ENCODE data around the gene APOBEC3G. TPM values are rescaled to one million over a fixed set of nuclear protein-coding genes. Genes with fewer than 3 reads are reported as not detected.
A peak's percentile ranks its signal among the peaks of the same experiment; 100 is the strongest.

Gene APOBEC3G
- total and polyA plus RNA-seq, 4 donors = 3.2 to 9.5 (median 5.2) TPM

- Histone ChIP-seq H3K27ac (ENCODE audit: low read depth, low read length) (no peak overlapping the region), H3K9me3 (ENCODE audit: control insufficient read depth, insufficient read depth, low read length) (no peaks in the 10 kb centered on the region), H3K4me1 (ENCODE audit: control insufficient read depth, insufficient read depth, low read length) (peaks cover 10% of the 10 kb centered on the region), H3K36me3 (ENCODE audit: control insufficient read depth, insufficient read depth, low read length) (no peaks in the 10 kb centered on the region), H3K4me3 (ENCODE audit: low read depth, low read length) (no peak overlapping the region), H3K27me3 (ENCODE audit: control insufficient read depth, insufficient read depth, low read length) (no peaks in the 10 kb centered on the region)
- no peak for DNase-seq (ENCODE audit: low read depth in 4 of 6, low spot score in 6 of 6)
- 57% methylated on average over 9 of the region's 13 CpGs for WGBS (ENCODE audit: insufficient coverage)
Observed at GRCh38 chr22:39101226-39101625, 24.2 kb downstream of the APOBEC3G start.

GRCh38 chr22:39103431-39103830 lies 26.4 kb downstream of the APOBEC3G start:
- H3K27ac ChIP-seq (ENCODE audit: low read depth, low read length) = no peak overlapping the region
- H3K27me3 ChIP-seq (ENCODE audit: control insufficient read depth, insufficient read depth, low read length) = no peaks in the 10 kb centered on the region
- WGBS (ENCODE audit: insufficient coverage) = 80% methylated on average over 1 of the region's 2 CpGs
- H3K4me3 ChIP-seq (ENCODE audit: low read depth, low read length) = no peak overlapping the region
- H3K4me1 ChIP-seq (ENCODE audit: control insufficient read depth, insufficient read depth, low read length) = no peaks in the 10 kb centered on the region
- no peaks in the 10 kb centered on the region for H3K36me3 ChIP-seq (ENCODE audit: control insufficient read depth, insufficient read depth, low read length)
- DNase-seq (ENCODE audit: low read depth in 4 of 6, low spot score in 6 of 6) = no peak
- H3K9me3 ChIP-seq (ENCODE audit: control insufficient read depth, insufficient read depth, low read length) = no peaks in the 10 kb centered on the region

GRCh38 chr22:39106326-39106725 lies 29.3 kb downstream of the APOBEC3G start:
- WGBS (ENCODE audit: insufficient coverage) = 72% methylated on average over 2 of the region's 2 CpGs
- Histone ChIP-seq H3K36me3 (ENCODE audit: control insufficient read depth, insufficient read depth, low read length) (no peaks in the 10 kb centered on the region), H3K27me3 (ENCODE audit: control insufficient read depth, insufficient read depth, low read length) (no peaks in the 10 kb centered on the region), H3K4me1 (ENCODE audit: control insufficient read depth, insufficient read depth, low read length) (no peaks in the 10 kb centered on the region), H3K9me3 (ENCODE audit: control insufficient read depth, insufficient read depth, low read length) (no peaks in the 10 kb centered on the region), H3K27ac (ENCODE audit: low read depth, low read length) (no peak overlapping the region), H3K4me3 (ENCODE audit: low read depth, low read length) (no peak overlapping the region)
- no peak for DNase-seq (ENCODE audit: low read depth in 4 of 6, low spot score in 6 of 6)

GRCh38 chr22:39108487-39108886 lies 31.4 kb downstream of the APOBEC3G start:
- H3K4me3 ChIP-seq (ENCODE audit: low read depth, low read length) = no peak overlapping the region
- no peaks in the 10 kb centered on the region for H3K36me3 ChIP-seq (ENCODE audit: control insufficient read depth, insufficient read depth, low read length)
- DNase-seq (ENCODE audit: low read depth in 4 of 6, low spot score in 6 of 6) = no peak
- no peaks in the 10 kb centered on the region for H3K27me3 ChIP-seq (ENCODE audit: control insufficient read depth, insufficient read depth, low read length)
- H3K27ac ChIP-seq (ENCODE audit: low read depth, low read length) = no peak overlapping the region
- H3K9me3 ChIP-seq (ENCODE audit: control insufficient read depth, insufficient read depth, low read length) = no peaks in the 10 kb centered on the region
- H3K4me1 ChIP-seq (ENCODE audit: control insufficient read depth, insufficient read depth, low read length) = no peaks in the 10 kb centered on the region
- WGBS (ENCODE audit: insufficient coverage) = 100% methylated on average over 2 of the region's 4 CpGs

- no peak overlapping the region for H3K4me3 ChIP-seq (ENCODE audit: low read depth, low read length)
- WGBS (ENCODE audit: insufficient coverage) = 88% methylated on average over 9 of the region's 9 CpGs
Observed at GRCh38 chr22:39109361-39109760, 32.3 kb downstream of the APOBEC3G start.

GRCh38 chr22:39110631-39111561 lies 33.8 kb downstream of the APOBEC3G start:
- peak in 1 of 6 donors; percentile 23 for DNase-seq (ENCODE audit: low read depth in 4 of 6, low spot score in 6 of 6)
- no peaks in the 10 kb centered on the region for H3K4me1 ChIP-seq (ENCODE audit: control insufficient read depth, insufficient read depth, low read length)
- H3K27me3 ChIP-seq (ENCODE audit: control insufficient read depth, insufficient read depth, low read length) = peaks cover 17% of the 10 kb centered on the region
- H3K4me3 ChIP-seq (ENCODE audit: low read depth, low read length) = no peak overlapping the region
- H3K9me3 ChIP-seq (ENCODE audit: control insufficient read depth, insufficient read depth, low read length) = no peaks in the 10 kb centered on the region
- 38% methylated on average over 11 of the region's 15 CpGs for WGBS (ENCODE audit: insufficient coverage)
- H3K27ac ChIP-seq (ENCODE audit: low read depth, low read length) = no peak overlapping the region
- no peaks in the 10 kb centered on the region for H3K36me3 ChIP-seq (ENCODE audit: control insufficient read depth, insufficient read depth, low read length)

More at GRCh38 chr22:39109361-39109760, 32.3 kb downstream of the APOBEC3G start:
- peaks cover 6% of the 10 kb centered on the region for H3K27me3 ChIP-seq (ENCODE audit: control insufficient read depth, insufficient read depth, low read length)
- no peaks in the 10 kb centered on the region for H3K4me1 ChIP-seq (ENCODE audit: control insufficient read depth, insufficient read depth, low read length)
- H3K9me3 ChIP-seq (ENCODE audit: control insufficient read depth, insufficient read depth, low read length) = no peaks in the 10 kb centered on the region
- no peak for DNase-seq (ENCODE audit: low read depth in 4 of 6, low spot score in 6 of 6)
- no peak overlapping the region for H3K27ac ChIP-seq (ENCODE audit: low read depth, low read length)
- H3K36me3 ChIP-seq (ENCODE audit: control insufficient read depth, insufficient read depth, low read length) = no peaks in the 10 kb centered on the region

- no peak for DNase-seq (ENCODE audit: low read depth in 4 of 6, low spot score in 6 of 6)
- Histone ChIP-seq H3K27me3 (ENCODE audit: control insufficient read depth, insufficient read depth, low read length) (peaks cover 21% of the 10 kb centered on the region), H3K27ac (ENCODE audit: low read depth, low read length) (no peak overlapping the region), H3K9me3 (ENCODE audit: control insufficient read depth, insufficient read depth, low read length) (no peaks in the 10 kb centered on the region), H3K4me1 (ENCODE audit: control insufficient read depth, insufficient read depth, low read length) (no peaks in the 10 kb centered on the region), H3K36me3 (ENCODE audit: control insufficient read depth, insufficient read depth, low read length) (no peaks in the 10 kb centered on the region), H3K4me3 (ENCODE audit: low read depth, low read length) (no peak overlapping the region)
- 31% methylated on average over 4 of the region's 6 CpGs for WGBS (ENCODE audit: insufficient coverage)
Observed at GRCh38 chr22:39114112-39114511, 37.0 kb downstream of the APOBEC3G start.

GRCh38 chr22:39115570-39115969 lies 38.5 kb downstream of the APOBEC3G start:
- Histone ChIP-seq H3K36me3 (ENCODE audit: control insufficient read depth, insufficient read depth, low read length) (no peaks in the 10 kb centered on the region), H3K27me3 (ENCODE audit: control insufficient read depth, insufficient read depth, low read length) (peaks cover 21% of the 10 kb centered on the region), H3K27ac (ENCODE audit: low read depth, low read length) (no peak overlapping the region), H3K4me1 (ENCODE audit: control insufficient read depth, insufficient read depth, low read length) (no peaks in the 10 kb centered on the region), H3K9me3 (ENCODE audit: control insufficient read depth, insufficient read depth, low read length) (no peaks in the 10 kb centered on the region), H3K4me3 (ENCODE audit: low read depth, low read length) (no peak overlapping the region)
- DNase-seq (ENCODE audit: low read depth in 4 of 6, low spot score in 6 of 6) = no peak
- no CpG with 5 or more reads among the region's 2 CpGs for WGBS (ENCODE audit: insufficient coverage)

GRCh38 chr22:39115977-39116621 lies 39.0 kb downstream of the APOBEC3G start:
- WGBS (ENCODE audit: insufficient coverage) = 91% methylated on average over 3 of the region's 9 CpGs
- no peak for DNase-seq (ENCODE audit: low read depth in 4 of 6, low spot score in 6 of 6)
- H3K27me3 ChIP-seq (ENCODE audit: control insufficient read depth, insufficient read depth, low read length) = peaks cover 21% of the 10 kb centered on the region
- no peaks in the 10 kb centered on the region for H3K9me3 ChIP-seq (ENCODE audit: control insufficient read depth, insufficient read depth, low read length)
- no peaks in the 10 kb centered on the region for H3K4me1 ChIP-seq (ENCODE audit: control insufficient read depth, insufficient read depth, low read length)
- H3K27ac ChIP-seq (ENCODE audit: low read depth, low read length) = no peak overlapping the region
- no peaks in the 10 kb centered on the region for H3K36me3 ChIP-seq (ENCODE audit: control insufficient read depth, insufficient read depth, low read length)
- no peak overlapping the region for H3K4me3 ChIP-seq (ENCODE audit: low read depth, low read length)
